Fibroblast of gingiva (primary cell): Measurements from ENCODE around the gene TMEM259.

ENCODE experiments used
- DNase-seq: peaks from one replicate; pipeline ENCODE4 v3.0.0-alpha.2; 2011; ENCODE audit warnings: low read depth

Gene TMEM259

DNA sequence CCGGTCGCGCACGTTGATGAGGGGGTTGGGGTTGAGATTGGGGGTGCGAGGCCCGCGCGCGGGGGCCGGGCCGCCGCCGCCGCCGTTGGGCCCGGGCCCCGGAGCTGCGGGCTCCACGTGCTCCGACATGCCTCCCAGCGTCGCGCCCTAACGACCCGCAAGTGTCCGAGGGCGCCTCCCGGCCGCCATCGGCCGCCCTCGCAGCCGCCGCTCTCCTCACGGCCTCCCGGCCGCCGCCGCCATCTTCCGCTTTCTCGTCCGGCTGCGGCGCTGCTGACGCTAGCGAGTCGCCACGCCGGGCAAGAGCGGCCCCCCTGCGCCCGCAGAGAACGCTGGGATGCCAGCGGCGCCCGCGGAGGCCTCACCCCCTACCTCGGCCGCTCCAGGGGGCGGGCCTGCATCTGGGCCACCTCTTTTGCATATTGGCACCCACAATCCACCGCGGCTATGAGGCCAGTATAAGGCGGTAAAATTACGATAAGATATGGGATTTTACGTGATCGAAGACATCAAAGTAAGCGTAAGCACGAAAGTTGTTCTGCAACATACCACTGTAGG, at the start of gene TMEM259:
Gene TMEM259 (minus strand): TSS at position 256 of the 558 bp plus-strand sequence. CDS start 127 bp downstream, at position 129.
- DNase-seq, result peak; percentile 98

DNA sequence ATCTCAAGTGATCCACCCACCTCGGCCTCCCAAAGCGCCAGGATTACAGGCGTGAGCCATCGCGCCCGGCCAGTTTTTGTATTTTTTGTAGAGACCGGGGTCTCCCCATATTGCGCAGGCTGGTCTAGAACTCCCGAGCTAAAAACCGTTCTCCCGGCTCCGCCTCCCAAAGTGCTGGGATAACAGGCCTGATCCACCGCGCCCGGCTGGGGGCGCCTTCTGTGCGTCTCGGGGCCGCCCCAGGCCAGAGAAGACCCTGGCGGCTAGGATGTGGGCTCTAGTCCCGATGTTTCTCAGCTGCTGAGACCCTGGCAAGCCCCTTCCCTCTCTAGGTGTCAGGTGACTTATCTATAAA, 49.6 kb upstream of the TMEM259 start:
- no peak for DNase-seq

GRCh38 chr19:1069009-1069779, 48.3 kb upstream of the TMEM259 start:
- DNase-seq, result peak; percentile 32

- DNase-seq, result no peak
These were observed 47.4 kb upstream of the TMEM259 start for GRCh38 chr19:1068009-1069001.

GRCh38 chr19:1067341-1067957, 46.5 kb upstream of the TMEM259 start:
- no peak for DNase-seq

GRCh38 chr19:1066748-1067340, 45.9 kb upstream of the TMEM259 start, which contains the start of gene ARHGAP45:
ARHGAP45 (plus strand) TSS chr19:1067167; CDS start chr19:1067406, 239 bp downstream.
- no peak for DNase-seq

- no peak for DNase-seq
These were observed 45.4 kb upstream of the TMEM259 start for GRCh38 chr19:1066251-1066747.

DNA sequence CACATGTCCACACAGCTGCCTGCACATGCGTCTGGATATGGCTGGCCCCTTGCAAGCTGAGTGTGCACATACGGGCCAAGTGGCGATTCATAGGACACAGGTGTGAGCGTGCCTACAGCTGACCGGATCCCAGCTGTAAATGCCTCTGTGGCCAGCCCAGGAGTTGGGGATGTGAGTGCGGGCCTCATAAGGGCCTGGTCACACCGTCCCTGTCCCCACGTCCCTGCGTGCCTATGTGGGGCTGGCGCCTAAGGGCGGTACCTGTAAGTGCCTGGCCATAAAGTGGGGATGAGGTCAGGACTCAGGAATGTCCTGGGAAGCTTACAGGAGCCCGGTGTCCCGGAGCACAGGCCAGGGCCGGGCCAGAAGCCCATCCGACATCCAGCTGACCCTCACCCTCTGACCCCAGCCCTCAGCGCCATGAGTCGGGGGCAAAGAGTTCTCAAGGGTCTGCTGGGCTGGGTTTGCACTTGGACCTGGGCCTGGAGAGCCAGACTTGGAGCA, 44.7 kb upstream of the TMEM259 start:
- DNase-seq, result no peak

GRCh38 chr19:1064661-1065605, 44.0 kb upstream of the TMEM259 start:
- peak; percentile 56 for DNase-seq

GRCh38 chr19:1063909-1064660, 43.2 kb upstream of the TMEM259 start:
- no peak for DNase-seq

DNA sequence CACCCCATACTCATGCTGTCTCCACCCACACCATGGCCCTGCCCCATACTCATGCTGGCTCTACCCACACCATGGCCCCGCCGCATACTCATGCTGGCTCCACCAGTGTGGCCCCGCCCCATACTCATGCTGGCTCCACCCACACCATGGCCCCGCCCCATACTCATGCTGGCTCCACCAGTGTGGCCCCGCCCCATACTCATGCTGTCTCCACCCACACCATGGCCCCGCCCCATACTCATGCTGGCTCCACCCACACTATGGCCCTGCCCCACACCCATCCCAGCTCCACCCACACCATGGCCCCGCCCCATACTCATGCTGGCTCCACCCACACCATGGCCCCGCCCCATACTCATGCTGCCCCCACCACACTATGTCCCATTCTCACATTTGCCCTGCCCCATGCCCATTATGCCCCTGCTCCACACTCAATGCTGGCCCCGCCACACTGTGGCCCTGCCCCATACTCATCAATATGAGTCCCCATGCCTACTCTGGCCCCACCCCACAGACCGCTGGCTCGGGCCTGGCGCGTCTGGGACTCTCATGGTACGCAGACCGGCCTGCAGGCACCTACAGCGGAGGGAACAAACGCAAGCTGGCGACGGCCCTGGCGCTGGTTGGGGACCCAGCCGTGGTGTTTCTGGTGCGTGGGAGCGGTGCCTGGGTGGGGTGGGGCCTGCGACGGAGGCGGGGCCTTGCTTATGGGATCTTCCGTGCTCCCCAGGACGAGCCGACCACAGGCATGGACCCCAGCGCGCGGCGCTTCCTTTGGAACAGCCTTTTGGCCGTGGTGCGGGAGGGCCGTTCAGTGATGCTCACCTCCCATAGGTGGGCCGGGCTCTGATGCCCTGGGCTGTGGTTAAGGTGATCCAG, 42.3 kb upstream of the TMEM259 start:
- no peak for DNase-seq

GRCh38 chr19:1062387-1063029, 41.6 kb upstream of the TMEM259 start:
- no peak for DNase-seq

DNA sequence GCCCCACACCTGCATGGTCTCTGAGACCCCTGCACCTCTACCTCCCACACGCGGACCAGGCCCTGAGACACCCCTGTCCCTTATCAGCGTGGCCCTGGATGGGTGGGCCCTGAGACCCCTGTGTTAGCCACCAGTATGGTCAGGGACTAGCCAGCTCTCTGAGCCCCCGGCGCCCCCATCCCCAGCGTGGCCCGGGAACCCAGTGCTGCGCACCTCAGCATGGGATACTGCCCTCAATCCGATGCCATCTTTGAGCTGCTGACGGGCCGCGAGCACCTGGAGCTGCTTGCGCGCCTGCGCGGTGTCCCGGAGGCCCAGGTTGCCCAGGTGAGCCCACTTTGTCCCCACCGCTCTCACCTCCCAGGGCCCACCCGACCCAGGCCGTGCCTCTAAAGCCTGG, 41.1 kb upstream of the TMEM259 start:
- DNase-seq, result no peak

DNA sequence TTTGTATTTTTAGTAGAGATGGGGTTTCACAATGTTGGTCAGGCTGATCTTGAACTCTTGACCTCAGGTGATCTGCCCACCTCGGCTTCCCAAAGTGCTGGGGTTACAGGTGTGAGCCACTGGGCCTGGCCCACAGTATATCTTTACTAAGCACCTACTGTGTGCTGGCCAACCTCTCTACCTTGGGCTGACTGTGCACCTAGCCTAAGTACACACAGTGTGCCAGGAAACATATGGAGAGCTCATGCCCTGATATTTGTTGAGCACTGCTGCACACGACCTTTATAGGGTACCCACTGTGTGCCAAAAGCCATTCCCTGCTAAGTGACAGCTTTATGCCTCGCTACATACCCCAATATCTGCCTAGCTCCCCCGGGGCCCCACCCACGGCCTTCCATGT, 39.8 kb upstream of the TMEM259 start:
- DNase-seq, result no peak

- no peak for DNase-seq
These were observed 37.2 kb upstream of the TMEM259 start for GRCh38 chr19:1058112-1058511.

GRCh38 chr19:1057176-1057855, 36.4 kb upstream of the TMEM259 start:
- peak; percentile 73 for DNase-seq
